Uterus (tissue), 2 donors: ENCODE results near the gene FLNB.

Experiments used
- POLR2A ChIP-seq, 2 donors: fragments of 450-650 bp; IDR thresholded peaks; one replicate each; pipeline ENCODE4 v1.6.1; 2016; ENCODE audit warnings: antibody characterized with exemption in 2 of 2, mild to moderate bottlenecking in 1 of 2, moderate library complexity in 1 of 2
- TF ChIP-seq, protein P1 (sequence below), 4 experiments: fragments of 200-600 bp in 2 of 4; fragments of 450-650 bp in 2 of 4; sonication (generic) in 2 of 4; IDR thresholded peaks; one replicate each; pipeline ENCODE4 v1.5.1; 2016 to 2019; ENCODE audit warnings: antibody characterized with exemption in 4 of 4, mild to moderate bottlenecking in 2 of 4, moderate library complexity in 1 of 4

DNA sequence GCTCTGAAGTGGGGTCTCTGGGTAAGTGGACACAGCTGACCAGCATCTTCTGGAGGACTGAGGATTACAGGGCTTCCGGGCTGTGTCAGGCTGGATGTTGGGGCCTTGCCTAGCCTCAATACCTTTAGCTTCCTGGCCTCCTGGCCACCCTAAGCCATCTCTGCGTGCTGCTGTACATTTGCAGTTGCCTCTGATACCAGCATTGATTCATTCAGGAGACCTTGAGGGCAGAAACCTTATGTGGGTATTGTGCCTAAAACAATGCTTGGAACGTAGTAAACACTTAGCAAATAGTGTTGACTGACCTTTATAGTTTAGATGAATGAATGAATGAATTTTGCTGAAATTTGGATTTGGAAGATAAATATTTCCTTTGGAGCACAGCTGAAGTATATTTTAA, 97.0 kb downstream of the FLNB start:
- no peak for TF ChIP-seq POLR2A (IDR thresholded peaks at IDR 0.05)
- TF ChIP-seq, protein P1, sequence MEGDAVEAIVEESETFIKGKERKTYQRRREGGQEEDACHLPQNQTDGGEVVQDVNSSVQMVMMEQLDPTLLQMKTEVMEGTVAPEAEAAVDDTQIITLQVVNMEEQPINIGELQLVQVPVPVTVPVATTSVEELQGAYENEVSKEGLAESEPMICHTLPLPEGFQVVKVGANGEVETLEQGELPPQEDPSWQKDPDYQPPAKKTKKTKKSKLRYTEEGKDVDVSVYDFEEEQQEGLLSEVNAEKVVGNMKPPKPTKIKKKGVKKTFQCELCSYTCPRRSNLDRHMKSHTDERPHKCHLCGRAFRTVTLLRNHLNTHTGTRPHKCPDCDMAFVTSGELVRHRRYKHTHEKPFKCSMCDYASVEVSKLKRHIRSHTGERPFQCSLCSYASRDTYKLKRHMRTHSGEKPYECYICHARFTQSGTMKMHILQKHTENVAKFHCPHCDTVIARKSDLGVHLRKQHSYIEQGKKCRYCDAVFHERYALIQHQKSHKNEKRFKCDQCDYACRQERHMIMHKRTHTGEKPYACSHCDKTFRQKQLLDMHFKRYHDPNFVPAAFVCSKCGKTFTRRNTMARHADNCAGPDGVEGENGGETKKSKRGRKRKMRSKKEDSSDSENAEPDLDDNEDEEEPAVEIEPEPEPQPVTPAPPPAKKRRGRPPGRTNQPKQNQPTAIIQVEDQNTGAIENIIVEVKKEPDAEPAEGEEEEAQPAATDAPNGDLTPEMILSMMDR (IDR thresholded peaks at IDR 0.05): no peak
